Hematopoietic multipotent progenitor cell treated with erythropoietin and hydrocortisone succinate and interleukin-3 and kit ligand, for 4 days (in vitro differentiated cells): ENCODE data around the gene GREB1L.
A peak's percentile ranks its signal among the peaks of the same experiment; 100 is the strongest.

Experiments used
- DNase-seq: peaks from one replicate; pipeline ENCODE4 v3.0.0-alpha.2; 2015

GREB1L gene

DNA sequence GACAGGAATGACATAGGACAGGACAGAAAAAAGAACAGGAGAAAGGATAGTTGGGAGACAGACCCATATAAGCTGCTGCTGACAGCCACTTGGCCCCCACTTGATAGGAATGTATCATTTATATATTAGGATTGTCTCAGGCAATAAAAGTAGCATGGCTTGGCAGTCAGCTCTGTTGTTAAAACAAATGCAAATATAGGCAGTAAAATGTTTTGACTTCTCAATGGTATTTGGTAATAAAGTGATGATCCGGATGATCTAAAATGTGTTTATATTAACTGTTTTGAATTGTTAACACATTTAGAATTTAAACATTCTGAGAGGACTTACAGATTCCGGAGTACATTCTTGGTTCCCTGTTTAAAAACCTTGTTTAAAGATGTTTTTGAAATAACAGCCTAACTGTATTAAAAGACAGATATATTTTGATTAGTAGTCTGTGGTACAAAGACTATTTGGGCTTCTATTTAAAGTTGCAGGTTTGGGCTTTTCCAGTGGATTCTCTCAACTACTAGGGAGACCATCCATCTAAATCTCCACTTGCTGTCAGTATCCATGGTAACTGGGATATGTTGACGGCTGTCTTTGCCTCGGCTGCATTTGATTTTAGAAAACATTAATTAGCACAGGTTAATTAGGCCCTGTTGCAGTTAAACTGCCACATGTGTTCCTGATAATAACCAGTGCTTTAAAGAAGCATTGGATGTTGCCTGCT, 210.9 kb downstream of the GREB1L start:
- DNase-seq: no peak

DNA sequence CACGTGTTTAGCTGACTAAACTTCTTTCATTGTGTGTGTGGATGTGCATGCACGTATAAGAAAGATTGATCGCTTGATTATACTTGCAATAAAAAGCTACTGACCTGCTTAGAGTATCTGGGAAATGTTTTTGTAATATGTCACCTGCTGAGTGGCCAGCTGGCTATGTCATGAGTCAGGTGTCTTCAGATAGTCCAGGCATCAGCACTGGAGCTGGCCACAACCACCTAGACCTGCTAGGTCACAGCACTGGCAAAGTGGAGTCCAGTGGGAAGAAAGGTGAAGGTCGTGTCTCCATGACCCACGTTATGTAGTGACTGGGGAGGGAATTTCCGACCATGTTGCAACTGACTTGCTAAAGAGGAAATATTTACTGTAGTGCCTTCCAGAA, 211.5 kb downstream of the GREB1L start:
- DNase-seq: no peak

DNA sequence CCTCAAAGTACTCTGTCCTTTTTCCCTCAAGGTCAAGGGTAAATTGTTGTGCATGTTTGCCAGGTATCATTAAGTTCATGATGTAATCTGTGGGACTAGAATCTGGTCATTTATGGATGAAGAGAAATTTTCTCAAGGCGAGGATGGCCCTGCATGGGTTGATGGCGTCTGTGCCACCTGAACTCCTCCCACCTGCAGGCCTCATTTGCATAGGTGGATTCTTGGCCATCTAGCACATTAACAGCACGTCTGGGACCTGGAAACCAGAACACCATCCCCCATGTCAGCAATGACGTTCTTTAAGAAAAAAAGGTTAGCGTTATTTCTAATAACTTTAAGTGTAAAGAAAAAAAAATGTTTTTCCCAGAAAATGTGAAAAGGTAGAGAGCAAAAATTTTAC, 212.7 kb downstream of the GREB1L start:
- DNase-seq: no peak

DNA sequence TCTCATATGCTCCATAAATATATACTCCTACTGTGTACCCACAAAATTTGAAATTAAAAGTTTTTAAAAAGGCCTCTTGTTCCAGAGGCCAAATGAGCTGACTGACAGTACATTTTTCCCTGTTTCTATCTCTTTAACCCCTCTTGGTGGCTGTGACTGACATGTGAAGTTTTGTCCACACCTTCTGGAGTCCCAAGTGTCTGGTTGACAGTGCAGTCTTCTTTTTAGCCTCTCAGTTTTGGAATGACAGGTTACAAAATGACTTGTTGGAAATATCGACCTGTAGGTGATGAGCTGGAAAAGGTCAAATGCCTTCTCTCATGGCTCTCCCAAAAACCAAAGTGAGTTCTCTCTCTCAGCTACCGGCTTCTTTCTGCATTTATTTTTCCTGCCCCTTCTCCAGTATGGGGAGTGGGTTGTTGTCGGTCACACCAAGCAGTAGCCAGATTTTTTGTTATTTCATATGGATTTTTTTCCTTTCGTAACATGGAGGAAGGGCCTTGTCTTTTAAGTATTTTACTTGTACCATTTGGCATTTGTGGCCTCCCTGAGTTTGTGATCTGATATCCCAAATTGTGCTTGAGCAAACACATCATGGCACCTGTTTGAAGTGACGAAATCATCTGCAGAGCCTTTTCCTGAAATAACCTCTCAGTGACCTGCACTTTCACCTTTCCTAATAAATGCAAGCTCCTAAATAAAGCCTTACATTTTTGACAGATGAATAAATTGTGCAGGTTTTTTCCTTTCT, 214.6 kb downstream of the GREB1L start:
- no peak for DNase-seq

DNA sequence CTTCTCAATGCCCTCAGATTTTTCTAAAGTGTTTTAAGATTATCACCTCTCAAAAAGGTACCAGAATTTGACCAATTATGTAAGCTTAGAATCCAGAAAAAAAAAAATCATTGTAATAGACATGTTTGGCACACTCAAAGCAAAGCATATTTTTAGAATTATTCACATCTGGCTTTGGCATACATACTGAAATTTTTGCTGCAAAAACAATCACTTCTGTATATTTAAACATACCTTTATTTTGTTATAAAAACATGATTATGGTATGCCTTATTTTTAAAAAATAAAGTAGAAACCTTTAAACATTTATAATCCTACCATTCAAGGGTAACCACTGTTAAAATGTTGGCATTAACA, 215.1 kb downstream of the GREB1L start:
- no peak for DNase-seq

DNA sequence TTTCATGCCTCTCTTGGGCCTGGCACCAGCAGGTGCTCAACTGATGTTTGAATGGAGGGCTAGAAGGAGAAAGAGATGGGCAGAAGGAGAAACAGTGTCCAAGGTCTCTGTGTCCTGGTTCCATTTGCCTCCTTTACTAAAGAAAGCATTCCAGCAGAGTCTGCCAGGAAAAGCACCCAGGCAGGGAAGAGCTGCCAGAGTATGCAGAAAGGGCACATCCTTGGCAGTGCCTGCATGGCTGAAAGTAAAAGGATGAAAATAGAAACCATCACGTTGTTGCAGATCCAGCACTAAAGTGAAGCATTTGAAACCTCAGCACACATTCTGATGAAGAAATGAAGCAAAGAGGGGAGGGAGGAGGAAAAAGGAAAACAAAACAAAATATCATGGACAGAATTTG, 216.3 kb downstream of the GREB1L start:
- DNase-seq: no peak

DNA sequence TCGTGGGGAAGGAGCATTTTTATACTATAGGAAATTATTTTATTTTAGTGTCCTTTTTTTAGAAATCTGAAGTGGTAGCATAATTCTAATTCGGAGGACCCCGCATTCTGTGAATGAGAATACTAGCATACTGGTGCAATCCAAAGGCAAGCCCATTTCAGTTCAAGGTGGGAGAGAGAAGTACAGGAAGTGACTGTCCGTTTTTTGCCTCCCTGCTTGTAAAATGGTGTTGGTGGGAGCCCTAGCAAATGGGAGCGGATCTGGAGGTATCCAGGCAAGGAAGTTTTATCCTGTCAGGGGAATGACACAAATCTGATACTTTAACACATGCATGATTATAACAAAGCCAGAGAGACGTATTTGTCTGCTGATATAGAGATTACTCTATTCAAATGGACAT, 216.8 kb downstream of the GREB1L start:
- no peak for DNase-seq

DNA sequence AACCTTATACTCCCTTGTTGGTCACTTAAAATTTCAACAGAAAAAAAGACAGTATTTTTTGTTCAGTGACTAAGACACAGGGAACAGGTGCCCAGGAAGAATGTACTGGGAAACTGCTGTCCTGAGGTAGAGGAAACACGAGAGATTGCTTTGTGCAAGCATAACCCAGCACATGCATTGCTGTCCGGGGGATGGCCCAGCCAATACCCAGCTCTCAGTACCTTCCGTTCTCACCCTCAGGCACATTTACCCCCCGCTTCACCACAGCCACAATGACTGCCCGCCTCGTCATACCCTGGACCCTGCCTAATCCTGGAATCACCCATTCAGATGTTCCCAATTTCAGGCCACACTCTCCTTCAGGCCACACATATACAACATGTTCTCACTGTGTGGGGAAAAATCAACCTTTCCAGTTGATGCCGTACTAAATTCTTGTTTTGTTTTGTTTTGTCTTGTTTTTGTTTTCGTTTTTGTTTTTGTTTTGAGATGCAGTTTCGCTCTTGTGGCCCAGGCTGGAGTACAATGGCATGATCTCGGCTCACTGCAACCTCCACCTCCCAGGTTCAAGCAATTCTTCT, 217.8 kb downstream of the GREB1L start:
- DNase-seq: no peak

DNA sequence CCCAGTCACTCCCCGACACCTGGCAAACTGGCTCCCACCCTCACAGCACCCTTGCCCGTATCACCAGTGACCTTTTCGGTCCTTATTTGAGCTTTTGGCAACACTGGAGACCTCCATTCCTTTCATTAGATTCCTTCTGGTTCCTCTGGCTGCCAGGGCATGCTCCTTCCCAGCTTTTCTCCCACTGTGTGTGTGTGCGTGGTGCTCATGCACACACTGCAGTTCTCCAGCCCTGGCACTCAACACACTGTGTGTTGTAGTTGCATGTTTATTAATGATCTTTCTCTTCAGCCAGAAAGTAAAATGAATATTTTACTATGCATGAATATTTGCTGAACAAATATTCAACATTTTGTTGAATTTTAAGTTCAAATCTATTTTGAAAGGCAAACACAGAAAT, 219.4 kb downstream of the GREB1L start:
- no peak for DNase-seq

DNA sequence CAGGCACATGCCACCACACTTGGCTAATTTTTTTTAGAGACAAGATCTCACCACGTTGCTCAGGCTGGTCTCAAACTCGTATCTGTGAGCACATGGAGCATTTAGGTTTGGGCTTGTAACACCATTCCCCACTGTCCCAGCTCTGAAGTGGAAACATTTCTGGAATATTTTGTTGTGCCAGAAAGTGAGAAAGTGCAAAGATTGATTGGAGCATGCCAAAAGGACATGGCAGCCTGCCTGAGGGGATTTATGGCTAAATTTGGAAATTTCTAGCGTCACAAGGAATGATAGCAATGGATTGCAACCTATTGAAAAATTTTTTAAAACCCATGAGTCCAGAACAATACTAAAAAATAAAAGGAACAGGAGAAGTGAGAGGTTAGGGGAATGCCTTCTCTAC, 221.7 kb downstream of the GREB1L start:
- DNase-seq: no peak

DNA sequence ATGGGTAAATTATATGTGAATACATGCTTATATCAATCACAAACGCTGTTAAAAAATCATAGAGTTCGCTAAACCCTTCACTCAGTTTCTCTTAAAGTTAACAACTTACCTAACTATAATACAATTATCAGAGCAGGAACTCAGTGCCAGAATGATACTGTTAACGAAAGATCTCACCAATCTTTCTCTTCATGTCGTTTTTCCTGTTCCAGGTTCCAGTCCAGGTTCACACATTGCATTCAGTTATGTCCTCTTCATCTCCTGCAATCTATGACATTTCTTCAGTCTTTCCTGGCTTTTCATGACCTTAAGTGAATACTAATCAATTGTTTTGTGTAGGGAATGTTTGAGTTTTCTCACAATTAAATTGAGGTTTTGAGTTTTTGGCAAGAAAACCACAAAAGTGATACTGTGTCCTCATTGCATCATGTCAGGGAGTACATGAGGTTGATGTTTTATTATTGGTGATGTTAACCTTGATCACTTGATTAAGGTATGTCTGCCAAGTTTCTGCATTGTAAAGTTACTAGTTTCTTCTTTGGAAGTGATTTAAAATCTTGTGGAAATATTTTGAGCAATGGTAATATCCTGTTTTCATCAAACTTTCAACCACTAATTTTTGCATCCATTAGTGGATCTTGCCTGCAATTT, 226.6 kb downstream of the GREB1L start:
- no peak for DNase-seq

DNA sequence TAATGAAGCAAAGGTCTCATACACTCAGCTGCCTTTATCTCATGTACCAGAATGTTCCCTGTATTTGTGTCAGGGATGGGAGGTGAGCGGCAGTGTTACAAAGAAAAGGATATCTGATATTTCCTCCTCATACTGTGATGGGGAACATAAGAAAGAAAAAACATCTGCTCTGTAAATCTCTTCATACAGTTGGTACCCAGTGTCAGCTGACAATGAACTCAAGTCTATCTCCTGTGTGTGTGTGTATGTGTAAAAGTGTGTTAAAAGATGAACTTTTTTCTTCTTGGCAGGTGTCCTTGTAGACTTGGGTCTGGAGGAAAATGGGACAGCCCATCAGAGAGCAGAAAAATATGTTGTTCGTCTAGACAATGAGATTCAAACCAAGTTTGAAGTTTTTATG, 230.7 kb downstream of the GREB1L start:
- no peak for DNase-seq

DNA sequence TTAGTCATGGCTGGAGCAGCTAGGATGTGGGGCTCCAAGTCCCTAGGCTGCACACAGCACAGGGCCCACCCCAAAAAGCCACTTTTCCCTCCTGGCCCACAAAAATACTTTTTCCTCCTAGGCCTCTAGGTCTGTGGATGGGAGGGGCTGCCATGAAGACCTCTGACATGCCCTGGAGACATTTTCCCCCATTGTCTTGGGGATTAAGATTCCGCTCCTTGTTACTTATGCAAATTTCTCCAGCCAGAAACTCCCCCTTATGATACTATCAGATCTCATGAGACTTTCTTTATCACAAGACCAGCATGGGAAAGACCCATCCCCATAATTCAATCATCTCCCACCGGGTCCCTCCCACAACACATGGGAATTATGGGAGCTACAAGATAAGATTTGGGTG, 232.6 kb downstream of the GREB1L start:
- DNase-seq: no peak

DNA sequence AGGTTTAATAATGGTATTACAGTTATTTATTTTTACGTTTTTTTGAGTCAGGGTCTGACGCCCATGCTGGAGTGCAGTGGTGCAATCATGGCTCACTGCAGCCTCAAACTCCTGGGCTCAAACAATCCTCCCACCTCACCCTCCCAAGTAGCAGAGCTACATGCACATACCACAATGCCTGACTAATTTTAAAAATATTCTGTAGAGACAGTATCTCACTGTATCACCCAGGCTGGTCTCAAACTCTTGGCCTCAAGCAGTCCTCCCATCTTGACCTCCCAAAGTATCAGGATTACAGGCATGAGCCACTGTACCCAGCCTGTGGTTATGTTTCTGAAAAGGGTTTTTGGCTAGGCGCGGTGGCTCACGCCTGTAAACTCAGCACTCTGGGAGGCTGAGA, 237.7 kb downstream of the GREB1L start:
- no peak for DNase-seq

DNA sequence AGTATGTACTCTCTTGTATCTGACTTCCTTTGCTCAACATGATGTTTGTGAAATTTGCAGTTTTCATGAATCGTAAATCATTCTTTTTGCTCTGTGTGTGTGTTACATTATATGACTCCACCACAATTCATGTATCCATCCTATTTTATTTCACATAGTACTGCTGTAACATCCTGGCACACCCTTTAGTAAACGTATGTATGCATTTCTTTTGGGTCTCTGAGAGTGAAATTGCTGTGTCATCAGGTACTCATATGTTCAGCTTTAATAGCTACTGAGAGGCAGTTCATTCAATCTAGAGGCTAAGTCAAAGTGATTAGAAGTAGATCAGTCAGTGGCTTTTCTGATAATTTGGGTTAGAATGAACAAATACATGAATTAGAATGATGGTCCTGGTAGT, 239.7 kb downstream of the GREB1L start:
- DNase-seq: no peak

DNA sequence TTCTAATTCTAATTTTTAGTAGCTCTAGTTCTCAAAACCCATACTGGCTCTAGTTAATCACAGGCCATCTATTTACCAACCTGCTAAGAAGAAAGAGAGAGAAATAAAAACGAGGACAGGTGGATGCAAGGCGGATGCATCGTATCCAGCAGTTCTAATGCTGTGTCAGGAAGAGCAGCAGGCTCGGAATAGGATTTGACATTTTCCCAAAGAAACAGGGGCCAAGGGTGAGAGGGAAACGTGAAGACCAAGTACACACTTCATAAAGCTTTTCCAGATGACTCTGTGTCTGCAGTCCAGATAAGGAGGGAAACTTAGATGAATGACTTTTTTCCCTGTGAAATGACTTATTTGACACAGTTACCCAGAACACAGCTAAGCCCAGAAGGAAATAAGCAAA, 241.0 kb downstream of the GREB1L start:
- no peak for DNase-seq

DNA sequence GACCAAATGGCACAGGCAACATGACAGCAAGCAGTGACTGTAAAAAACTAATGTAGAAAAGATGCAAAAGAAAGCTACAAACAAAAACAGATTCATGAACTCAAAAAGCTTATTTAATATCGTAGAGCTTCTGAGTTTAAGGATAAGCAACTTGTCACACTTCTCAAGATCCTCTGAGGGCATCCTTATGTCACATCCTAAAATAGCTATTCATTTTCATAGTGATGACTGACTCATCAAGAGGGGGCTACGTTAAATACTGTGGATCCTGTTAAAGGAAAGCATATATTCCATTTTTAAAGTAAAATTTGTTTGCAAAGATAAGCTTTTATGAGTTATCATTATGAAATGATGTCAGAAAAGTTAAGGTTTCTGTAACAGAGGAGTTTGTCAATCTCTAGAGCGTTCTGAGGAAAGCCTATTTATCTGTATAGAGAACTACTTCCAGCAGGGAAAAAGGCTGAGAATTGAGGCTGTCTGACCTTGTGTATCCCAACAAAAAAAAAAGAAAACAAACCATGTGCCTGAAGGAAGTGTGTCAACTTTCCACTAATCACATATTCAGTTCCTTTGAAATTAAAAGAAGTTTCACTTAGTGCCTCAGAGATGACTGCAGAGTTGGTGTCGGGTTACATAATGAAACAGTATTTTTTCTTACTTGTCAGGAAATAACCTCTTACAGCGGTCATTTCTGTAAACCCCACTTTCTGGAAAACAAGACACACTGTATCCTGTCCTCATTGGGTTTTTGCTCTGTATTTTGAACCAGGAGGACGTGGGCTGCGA, 243.0 kb downstream of the GREB1L start:
- no peak for DNase-seq

DNA sequence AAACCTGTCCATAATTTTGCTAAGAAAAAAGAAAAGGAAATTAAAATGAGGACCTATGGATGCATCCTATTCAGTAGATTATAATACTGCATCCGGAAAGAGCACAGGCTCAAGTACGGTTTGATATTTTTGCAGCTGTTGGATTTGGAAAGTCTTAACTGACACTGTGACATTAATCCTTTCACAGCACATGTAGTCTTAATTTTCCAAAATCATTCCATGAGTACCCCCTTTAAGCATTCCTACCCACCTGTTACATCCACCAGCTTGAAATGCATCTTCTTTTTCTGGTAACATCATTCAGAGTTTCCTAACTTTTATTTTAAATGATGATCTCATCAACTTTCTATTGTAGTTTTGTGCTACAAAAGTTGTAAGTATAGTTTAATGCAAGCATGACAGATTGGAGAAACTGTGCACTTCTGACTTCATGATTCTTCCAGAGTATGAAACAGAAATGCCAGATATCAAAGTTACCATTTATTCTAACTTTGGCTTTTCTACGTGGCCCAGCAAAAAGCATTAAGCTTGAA, 244.9 kb downstream of the GREB1L start:
- DNase-seq: no peak

DNA sequence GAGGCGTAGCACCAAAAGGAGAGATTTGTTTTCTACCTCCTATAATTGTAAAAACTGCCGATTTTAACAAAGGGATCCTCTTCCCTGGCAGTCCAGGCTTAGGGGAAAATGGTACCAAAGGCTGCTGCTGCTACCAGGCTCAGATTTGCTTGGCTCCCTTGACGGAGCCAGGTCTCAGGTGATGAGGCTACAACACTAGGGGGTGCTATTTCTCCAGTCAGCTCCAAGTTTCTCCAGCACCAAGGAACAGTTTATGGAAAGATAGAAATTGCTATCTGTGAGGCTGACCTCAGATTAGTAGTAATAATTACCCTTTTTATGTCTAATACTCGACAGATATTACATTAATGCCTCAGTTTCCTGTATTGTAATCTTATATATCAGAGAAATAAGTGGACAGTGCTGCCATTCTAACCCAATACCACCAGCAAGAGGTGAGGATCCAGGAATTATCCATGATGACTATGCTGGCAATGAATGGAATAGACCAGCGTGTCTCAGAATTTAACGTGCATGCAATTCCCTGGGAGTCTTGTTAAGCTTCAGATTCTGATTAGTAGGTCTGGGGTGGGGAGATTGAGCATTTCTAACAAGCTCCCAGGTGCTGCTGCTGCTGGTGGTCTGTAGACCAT, 247.2 kb downstream of the GREB1L start:
- DNase-seq: peak; percentile 75

DNA sequence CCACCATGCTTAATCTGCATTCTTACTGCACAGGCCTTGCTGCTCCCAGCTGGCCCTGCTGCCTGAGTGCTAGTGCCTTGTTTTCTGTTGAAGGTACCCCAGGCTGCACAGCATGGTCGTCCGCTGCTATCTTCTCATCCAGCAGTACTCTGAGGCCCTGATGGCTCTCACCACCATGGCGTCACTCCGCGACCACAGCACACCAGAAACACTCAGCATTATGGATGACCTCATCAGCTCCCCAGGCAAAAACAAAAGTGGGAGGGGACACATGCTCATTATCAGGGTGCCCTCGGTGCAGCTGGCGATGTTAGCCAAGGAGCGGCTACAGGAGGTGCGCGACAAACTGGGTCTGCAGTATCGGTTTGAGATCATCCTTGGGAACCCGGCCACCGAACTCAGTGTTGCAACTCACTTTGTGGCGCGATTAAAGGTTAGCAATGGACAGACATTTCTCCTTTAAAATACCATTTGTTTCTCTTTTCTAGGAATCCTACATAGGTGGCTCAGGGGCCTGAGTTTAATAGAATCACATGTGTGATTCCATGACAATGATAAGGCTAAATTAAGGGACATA, 248.0 kb downstream of the GREB1L start:
- DNase-seq: peak; percentile 42

DNA sequence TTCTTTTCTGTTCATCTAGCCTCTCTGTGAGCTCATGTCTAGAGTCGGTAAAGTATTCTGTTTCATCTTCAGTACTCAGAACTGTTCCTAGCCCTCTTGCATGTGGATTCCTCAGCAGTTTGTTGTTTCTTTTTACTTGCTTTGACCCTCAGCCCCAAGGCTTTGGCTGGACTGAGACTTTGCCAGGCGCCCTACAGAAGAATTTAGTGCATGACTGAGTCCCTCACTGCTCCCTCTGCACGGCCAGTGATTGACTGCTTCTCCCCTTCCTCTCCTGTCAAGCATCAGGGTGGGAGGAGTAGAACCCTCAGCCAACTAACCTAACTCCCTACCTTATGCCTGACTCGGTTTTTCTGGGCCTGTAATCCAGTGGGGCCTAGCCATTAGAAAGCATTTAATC, 248.7 kb downstream of the GREB1L start:
- no peak for DNase-seq

DNA sequence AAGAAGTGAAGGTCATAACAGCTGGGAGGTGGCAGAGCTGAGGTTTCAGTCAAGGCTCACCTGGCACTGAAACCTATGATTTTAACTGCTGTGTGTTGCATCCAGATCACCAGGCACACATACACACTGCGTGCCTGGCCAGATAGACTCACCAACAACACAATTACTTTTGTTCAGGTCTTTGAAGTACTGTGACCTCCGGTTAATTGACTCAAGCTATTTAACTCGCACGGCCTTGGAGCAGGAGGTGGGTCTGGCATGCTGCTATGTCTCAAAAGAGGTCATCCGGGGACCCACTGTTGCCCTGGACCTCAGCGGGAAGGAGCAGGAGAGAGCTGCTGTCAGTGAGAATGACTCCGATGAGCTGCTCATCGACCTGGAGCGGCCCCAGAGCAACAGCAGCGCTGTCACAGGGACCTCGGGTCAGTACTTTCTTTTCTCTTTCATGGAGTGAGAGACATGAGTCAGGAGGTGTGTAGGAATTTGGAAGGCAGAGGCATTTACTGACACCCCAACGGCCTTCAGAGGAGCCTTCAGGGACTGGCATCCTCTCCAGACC, 254.3 kb downstream of the GREB1L start:
- no peak for DNase-seq
